Breast epithelium (tissue), 4 donors: ENCODE measurements around the gene BRICD5. TPM values are rescaled to one million over a fixed set of nuclear protein-coding genes. Genes with fewer than 3 reads are reported as not detected.
A peak's percentile ranks its signal among the peaks of the same experiment; 100 is the strongest.

ENCODE experiments used
- DNase-seq, 2 donors: peaks; one replicate each; pipeline ENCODE4 v3.0.0-alpha.2; 2019; ENCODE audit warnings: low spot score in 2 of 2
- H3K27ac ChIP-seq, 2 donors: fragments of 200-600 bp; sonication (generic) in 1 of 2; one replicate each; pipeline ENCODE4 v1.5.1; 2016 to 2019; ENCODE audit warnings: mild to moderate bottlenecking in 1 of 2
- H3K27me3 ChIP-seq, 2 donors: fragments of 200-600 bp; sonication (generic) in 1 of 2; one replicate each; pipeline versions ENCODE4 v1.5.1 to v1.6.0; 2017 to 2019; ENCODE audit warnings: control low read depth in 1 of 2, mild to moderate bottlenecking in 1 of 2
- H3K36me3 ChIP-seq: fragments of 200-600 bp; one replicate; pipeline ENCODE4 v1.5.1; 2019
- H3K4me1 ChIP-seq, 2 donors: fragments of 200-600 bp; sonication (generic); one replicate each; pipeline ENCODE4 v1.5.1; 2016 to 2019; ENCODE audit warnings: control low read depth in 1 of 2
- H3K4me3 ChIP-seq, 3 donors: fragments of 200-600 bp; sonication (generic); 1 replicate in 2 of 3; 2 replicates in 1 of 3; pipeline ENCODE4 v1.5.1; 2016 to 2019; ENCODE audit warnings: mild to moderate bottlenecking in 3 of 3, moderate library complexity in 2 of 3
- H3K9me3 ChIP-seq, 2 donors: fragments of 200-600 bp; sonication (generic) in 1 of 2; one replicate each; pipeline ENCODE4 v1.5.1; 2016 to 2019; ENCODE audit warnings: control low read depth in 1 of 2
- CTCF ChIP-seq, 3 donors: fragments of 450-650 bp; IDR thresholded peaks; one replicate each; pipeline ENCODE4 v1.5.1; 2016 to 2017; ENCODE audit warnings: antibody characterized with exemption in 3 of 3, mild to moderate bottlenecking in 3 of 3, moderate library complexity in 3 of 3
- POLR2A ChIP-seq: fragments of 450-650 bp; IDR thresholded peaks from one replicate; pipeline ENCODE4 v1.6.1; 2016; ENCODE audit warnings: antibody characterized with exemption, mild to moderate bottlenecking, moderate library complexity
- POLR2AphosphoS5 ChIP-seq, 3 donors: sonication (generic); formaldehyde crosslinking; IDR thresholded peaks; one replicate each; pipeline ENCODE4 v1.6.1; 2017; ENCODE audit warnings: antibody characterized with exemption in 3 of 3
- intact Hi-C: fragments of 100-400 bp; cut with DNase I; formaldehyde crosslinking; loops from one replicate; pipeline ENCODE4 v1.15.1; 2023; ENCODE audit warnings: low total_unique reads
- total RNA-seq, 3 donors: library from RNA; depleted of rRNA; stranded (reverse); fragments of >200 nt; gene quantifications; one replicate each; pipeline ENCODE4 v1.1.0, GENCODE V29; 2016

BRICD5 gene
- total RNA-seq, 3 donors from 2014 or later, result 1.4 to 7.5 (median 5.9) TPM

- Histone ChIP-seq H3K36me3 (peaks cover 4% of the 10 kb centered on the region), H3K4me1 (peaks cover 0 to 6% of the 10 kb centered on the region in 2 donors), H3K4me3 (no peak overlapping the region), H3K9me3 (no peaks in the 10 kb centered on the region), H3K27ac (no peak overlapping the region), H3K27me3 (no peaks in the 10 kb centered on the region)
- intact Hi-C loops, result no loop called here
- TF ChIP-seq CTCF (IDR thresholded peaks at IDR 0.05) (no peak), POLR2AphosphoS5 (IDR thresholded peaks at IDR 0.05) (no peak)
- no peak for DNase-seq
These were observed 37.9 kb downstream of the BRICD5 start for GRCh38 chr16:2172688-2173335.

GRCh38 chr16:2171601-2172178 lies 39.0 kb downstream of the BRICD5 start:
- intact Hi-C loops, result no loop called here
- Histone ChIP-seq H3K4me1 (peaks cover 0 to 6% of the 10 kb centered on the region in 2 donors), H3K27ac (no peak overlapping the region), H3K36me3 (peaks cover 4% of the 10 kb centered on the region), H3K4me3 (peak overlapping the region in 1 of 3 donors; percentile 63), H3K9me3 (no peaks in the 10 kb centered on the region), H3K27me3 (no peaks in the 10 kb centered on the region)
- DNase-seq, result no peak
- TF ChIP-seq POLR2A (no peak), CTCF (IDR thresholded peaks at IDR 0.05) (no peak), POLR2AphosphoS5 (IDR thresholded peaks at IDR 0.05) (no peak)

- H3K27ac ChIP-seq, result peak overlapping the region; percentile 82 to 92
- H3K27me3 ChIP-seq, result no peaks in the 10 kb centered on the region
- TF ChIP-seq CTCF (IDR thresholded peaks at IDR 0.05), result no peak
- no peak for TF ChIP-seq POLR2A
- no peak for TF ChIP-seq POLR2AphosphoS5 (IDR thresholded peaks at IDR 0.05)
- peaks cover 4% of the 10 kb centered on the region for H3K36me3 ChIP-seq
- intact Hi-C loops, result no loop called here
- DNase-seq, result no peak
- peaks cover 0 to 6% of the 10 kb centered on the region in 2 donors for H3K4me1 ChIP-seq
- H3K4me3 ChIP-seq, result peak overlapping the region; percentile 38 to 63 (median 44)
- H3K9me3 ChIP-seq, result no peaks in the 10 kb centered on the region
These were observed 39.9 kb downstream of the BRICD5 start for GRCh38 chr16:2170587-2171435.

GRCh38 chr16:2170080-2170479 lies 40.6 kb downstream of the BRICD5 start:
- intact Hi-C loops, result no loop called here
- Histone ChIP-seq H3K4me1 (peaks cover 0 to 6% of the 10 kb centered on the region in 2 donors), H3K27me3 (no peaks in the 10 kb centered on the region), H3K4me3 (peak overlapping the region; percentile 38 to 63 (median 44)), H3K9me3 (no peaks in the 10 kb centered on the region), H3K36me3 (no peaks in the 10 kb centered on the region), H3K27ac (peak overlapping the region; percentile 82 to 92)
- TF ChIP-seq POLR2A, result no peak
- TF ChIP-seq CTCF (IDR thresholded peaks at IDR 0.05), result no peak
- DNase-seq, result peak in 1 of 2 donors; percentile 72
